ENCODE data around the gene RBPJ.

The RBPJ gene

GRCh38 chr4:26420438-26420837, 99.6 kb downstream of the RBPJ start:
- DNase-seq (ENCODE audit: low read depth in 2 of 2), result no peak

DNA sequence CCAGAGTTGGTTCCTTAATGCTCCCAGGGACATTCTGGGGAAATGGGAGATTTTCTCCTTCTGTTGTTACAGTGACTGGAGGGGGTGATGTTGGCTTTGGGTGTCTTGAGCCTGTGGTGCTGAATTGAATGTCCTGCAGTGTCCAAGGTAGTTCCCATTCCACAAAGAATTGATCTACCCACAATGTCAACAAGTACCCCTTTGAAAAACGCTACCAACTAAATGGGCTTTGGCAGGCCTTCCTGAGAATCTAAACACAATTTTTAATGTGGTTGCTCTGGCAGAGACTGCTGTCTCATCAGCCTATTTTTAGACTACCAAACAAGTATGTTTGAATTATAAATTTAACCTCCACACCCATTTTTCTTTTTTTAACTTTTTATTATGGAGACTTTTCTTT, 100.1 kb downstream of the RBPJ start:
- DNase-seq (ENCODE audit: low read depth in 2 of 2), result no peak

GRCh38 chr4:26424153-26424552, 103.3 kb downstream of the RBPJ start:
- no peak for DNase-seq (ENCODE audit: low read depth in 2 of 2)

DNA sequence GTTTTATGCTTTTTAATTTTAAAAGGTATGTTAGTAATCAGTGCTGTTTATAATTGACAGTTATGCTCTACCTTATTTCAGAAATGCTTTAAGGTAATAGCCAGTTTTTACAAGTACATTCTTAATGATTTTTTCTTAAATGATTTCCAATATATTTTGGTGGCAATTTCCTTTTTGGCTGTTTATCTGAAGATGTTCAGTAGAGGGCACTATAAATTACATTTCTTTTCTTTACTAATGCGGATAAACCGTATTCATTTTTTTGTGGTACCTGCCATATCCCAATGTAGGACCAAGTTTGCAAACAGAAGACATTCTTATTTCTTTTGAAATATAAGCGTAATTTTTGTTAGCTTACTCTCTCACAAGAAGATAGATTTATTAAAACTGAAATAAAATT, 104.0 kb downstream of the RBPJ start:
- DNase-seq (ENCODE audit: low read depth in 2 of 2), result no peak

- DNase-seq (ENCODE audit: low read depth in 2 of 2), result no peak
Measured at GRCh38 chr4:26425953-26426352, 105.1 kb downstream of the RBPJ start.

DNA sequence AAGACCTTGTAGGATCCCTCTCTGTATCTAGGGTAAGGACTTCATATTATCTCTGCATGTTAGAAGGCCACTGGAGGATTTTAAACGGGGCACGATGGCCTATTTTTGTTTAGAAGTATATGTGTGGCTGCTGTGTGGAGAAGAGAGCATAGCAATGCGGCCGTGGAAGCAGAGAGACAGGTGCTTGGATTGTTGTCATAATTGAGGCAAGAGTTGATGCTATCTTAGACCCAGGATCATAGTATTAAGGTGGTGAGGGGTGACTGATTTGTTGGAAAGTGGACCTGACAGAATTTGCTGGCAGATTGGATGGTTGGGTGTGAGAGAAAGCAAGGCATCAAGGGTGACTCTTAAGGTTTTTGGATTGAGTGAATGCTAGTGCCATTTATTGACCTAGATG, 106.1 kb downstream of the RBPJ start:
- no peak for DNase-seq (ENCODE audit: low read depth in 2 of 2)

DNA sequence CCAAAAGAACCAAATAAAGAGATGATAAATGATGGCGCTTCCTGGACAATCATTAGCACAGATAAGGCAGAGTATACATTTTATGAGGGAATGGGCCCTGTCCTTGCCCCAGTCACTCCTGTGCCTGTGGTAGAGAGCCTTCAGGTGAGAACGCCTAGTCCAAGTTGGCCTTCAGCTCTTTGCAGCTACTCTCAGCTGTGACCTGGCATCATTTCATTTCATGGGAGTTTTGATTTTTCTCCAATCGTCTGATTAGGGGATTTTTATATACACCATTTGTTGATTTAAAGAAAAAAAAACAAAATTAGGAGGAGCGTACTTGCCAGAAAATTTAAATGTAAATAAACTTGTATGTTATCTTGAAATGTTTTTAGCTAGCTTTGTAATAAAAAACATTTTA, 109.1 kb downstream of the RBPJ start:
- DNase-seq (ENCODE audit: low read depth in 2 of 2), result no peak

DNA sequence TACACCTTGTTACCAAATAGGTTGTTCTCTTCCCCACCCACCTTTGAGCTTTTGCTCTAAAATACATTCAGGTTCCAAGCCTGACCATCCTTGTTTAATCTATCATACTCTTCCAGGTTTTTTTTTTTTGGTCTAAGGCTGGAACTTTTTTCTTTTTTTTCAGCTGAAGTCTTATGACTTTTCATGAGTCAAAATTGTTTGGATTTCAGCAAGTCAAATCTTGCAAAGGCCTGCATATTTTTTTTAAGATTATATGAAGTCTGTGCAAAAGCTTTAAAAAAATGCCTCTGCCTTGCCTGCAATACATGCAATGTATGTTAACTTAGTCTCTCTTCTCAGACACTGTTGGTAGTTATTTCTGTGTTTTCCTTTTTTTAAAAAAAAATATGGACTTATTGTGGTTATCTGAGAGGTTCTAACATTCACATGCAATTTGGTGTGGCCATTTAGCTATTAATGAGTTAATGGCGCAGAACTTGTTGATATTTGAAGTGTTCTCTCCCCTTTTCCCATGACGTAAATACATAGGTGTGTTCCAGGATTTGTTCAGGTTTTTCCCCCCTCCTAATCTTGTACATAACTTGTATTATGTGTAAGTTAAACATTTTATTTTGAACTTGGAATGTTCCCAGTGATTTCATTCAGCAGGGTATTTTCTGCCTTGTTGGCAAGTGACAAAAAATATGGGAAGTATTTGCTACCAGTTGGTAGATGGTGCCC, 110.8 kb downstream of the RBPJ start:
- DNase-seq (ENCODE audit: low read depth in 2 of 2), result no peak

DNA sequence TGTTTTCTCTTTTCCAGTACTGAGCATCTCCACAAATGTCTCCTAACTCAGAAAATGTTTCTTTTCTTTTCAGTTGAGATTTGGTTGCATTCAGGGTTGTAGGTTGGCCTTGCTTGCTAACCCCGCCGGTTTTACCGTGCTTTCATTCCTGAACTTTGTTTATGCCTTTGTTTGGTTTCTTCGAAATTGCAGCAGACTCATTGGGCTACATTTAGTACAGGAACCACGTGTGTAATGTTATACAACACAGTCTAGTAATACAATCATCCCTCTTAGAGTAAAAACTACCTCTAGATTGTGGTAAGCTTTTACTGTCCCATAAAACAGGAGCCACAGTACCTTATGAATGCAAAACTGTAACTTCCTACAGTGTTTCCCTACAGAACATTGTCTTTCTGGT, 111.6 kb downstream of the RBPJ start:
- no peak for DNase-seq (ENCODE audit: low read depth in 2 of 2)

GRCh38 chr4:26433556-26433955, 112.7 kb downstream of the RBPJ start:
- DNase-seq (ENCODE audit: low read depth in 2 of 2), result no peak

- no peak for DNase-seq (ENCODE audit: low read depth in 2 of 2)
Measured at GRCh38 chr4:26434030-26434639, 113.3 kb downstream of the RBPJ start.

DNA sequence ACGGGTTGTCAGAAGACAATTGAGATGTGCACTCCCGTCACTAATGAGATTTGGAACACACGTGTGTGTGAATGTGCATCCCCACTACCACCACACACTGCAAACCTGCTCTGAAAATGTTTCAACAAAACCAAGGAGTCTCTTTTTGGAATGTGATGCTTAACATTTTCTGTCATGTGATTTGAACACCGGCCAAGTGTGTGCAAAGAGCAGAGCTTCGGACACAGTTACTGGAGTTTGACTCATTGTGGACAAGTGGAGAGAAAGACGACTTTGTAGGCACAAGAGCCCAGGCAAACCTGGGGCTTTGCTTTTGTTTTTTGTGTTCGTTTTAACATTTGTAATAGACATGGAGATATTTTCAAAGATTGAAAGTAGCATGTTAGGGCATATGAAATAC, 120.3 kb downstream of the RBPJ start:
- DNase-seq (ENCODE audit: low read depth in 2 of 2), result no peak

DNA sequence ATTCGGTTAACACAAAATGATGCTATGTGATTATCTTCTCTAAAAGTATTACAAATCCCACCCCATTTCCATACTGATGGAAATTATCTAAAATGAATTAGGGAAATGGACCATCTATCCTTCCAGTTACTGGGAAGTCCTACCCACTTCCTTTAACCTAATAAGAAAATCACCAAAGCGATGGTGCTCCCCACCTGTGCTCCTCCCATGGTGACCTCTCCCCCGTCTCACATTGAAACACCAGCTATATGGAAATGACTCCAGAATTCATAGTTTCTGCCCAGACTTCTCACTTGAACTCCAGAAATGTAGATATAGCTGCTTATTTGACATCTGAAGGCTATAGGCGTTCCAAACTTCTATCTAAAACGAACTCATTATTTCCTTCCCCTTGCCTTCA, 121.0 kb downstream of the RBPJ start:
- no peak for DNase-seq (ENCODE audit: low read depth in 2 of 2)

DNA sequence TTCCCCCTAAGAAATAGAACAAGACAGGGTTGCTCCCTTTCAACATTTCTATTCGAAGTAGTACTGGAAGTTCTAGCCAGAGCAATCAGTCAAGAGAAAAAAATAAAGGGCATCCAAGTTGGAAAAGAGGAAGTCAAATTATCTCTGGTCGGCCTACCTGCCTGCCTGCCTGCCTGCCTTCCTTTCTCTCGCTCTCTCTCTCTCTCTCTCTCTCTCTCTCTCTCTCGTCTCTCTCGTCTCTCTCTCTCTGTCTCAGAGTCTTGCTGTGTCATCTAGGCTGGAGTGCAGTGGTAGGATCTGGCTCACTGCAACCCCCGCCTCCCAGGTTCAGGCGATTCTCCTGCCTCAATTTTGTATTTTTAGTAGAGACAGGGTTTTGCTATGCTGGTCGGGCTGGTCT, 126.6 kb downstream of the RBPJ start:
- DNase-seq (ENCODE audit: low read depth in 2 of 2), result no peak

GRCh38 chr4:26450418-26450817, 129.6 kb downstream of the RBPJ start:
- DNase-seq (ENCODE audit: low read depth in 2 of 2), result no peak

DNA sequence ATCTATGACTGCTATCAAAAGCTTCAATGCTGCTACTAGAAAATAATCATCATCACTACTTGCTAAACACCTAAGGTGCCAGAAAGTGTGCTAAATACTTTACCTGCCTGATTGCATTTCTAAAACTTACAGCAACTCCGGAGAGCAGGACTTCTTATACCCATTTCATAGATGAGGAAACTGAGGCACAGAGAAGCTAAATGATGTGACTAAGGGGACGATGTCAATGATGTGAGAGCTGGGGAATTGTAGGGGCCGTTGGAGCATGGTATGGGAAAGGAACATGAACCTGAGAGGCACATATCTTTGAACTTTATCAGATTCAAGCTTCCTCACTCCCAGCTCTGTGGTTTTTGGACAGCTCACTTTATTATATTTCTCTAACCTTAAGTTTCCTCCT, 130.8 kb downstream of the RBPJ start:
- DNase-seq (ENCODE audit: low read depth in 2 of 2), result no peak

GRCh38 chr4:26452565-26453531, 132.0 kb downstream of the RBPJ start:
- no peak for DNase-seq (ENCODE audit: low read depth in 2 of 2)

DNA sequence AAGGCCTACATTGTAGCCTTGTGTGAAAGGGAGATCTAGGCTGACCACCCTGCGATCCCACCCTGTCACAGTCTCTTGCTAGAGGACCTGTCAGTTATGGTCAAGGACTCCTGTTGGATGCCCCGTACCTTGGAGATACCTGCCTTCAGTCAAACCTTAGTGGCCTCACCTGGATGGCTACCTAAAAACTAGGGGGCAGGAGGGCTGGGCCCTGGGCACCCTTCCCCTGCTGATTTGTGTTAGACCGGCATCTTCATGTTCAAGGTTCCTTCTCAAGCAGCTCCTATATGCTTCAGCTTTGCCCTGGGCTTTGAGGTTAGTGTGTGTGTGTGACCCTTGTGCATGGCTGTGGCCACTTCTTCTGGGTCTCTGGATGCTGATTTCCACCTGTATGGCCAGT, 134.1 kb downstream of the RBPJ start:
- no peak for DNase-seq (ENCODE audit: low read depth in 2 of 2)

- DNase-seq (ENCODE audit: low read depth in 2 of 2), result no peak
Measured at GRCh38 chr4:26455571-26455970, 134.8 kb downstream of the RBPJ start.

DNA sequence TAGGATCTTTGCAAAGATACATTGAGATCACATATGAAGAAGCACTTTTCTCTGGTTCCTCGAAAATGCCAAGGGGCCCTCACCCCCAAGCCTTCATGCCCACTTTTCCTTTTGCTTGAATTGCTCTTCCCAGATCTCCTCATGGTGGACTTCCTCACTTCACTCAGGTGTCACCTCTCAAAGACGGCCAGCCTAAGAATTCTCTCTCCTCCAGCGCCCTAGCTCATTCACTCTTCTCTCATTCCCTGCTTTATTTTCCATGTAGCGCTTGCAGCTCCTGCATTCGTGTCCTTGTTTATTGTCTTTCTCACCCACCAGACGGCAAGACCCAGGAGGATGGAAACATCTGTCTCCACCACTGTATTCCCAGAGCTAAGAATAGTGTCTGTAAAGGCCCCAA, 136.6 kb downstream of the RBPJ start:
- no peak for DNase-seq (ENCODE audit: low read depth in 2 of 2)

DNA sequence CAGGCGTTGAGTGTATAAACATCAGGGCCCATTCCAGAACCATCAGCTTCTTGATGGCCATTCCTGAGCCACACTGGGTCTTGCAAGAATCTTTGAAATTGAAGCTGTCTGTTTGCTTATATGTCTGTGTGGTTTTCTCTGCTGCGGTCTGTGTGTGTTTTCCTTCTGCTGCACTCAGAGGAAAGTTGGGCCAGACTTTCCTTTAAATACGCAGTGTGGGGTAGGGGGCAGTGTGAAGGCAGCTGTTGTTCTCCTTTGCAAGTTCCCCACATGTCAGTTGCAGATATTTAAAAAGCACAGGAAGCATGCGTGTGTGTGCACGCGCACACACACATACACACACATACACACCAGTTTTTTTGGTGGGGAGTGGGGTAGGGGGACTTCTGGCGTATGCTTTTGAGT, 137.3 kb downstream of the RBPJ start:
- no peak for DNase-seq (ENCODE audit: low read depth in 2 of 2)

DNA sequence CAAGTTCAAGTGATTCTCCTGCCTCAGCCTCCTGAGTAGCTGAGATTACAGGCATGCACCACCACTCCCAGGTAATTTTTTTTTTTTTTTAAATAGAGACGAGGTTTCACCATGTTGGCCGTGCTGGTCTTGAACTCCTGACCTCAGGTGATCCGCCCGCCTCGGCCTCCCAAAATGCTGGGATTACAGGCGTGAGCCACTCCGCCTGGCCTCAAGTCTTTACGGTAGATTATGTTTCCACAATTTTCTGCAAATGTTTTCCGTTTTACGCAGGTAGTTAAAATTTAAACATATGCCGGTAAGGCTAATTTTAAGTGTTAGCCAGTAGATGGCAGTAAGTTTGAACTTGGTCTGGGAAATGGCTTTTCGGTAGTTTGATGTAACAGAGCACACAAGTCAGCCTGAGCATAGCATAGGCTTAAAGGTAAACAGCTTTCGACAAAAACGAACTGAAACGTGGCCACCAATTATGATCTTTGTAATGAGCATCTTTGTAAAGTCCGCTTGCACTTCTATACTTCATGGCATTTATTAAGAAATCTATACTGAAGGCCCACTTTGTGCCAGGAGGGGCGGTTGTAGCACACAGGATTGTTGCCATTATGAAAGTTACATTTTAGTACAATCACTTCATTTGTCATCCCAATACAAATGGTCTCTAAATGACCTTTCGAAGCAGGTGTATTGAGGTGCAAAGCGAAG, 138.4 kb downstream of the RBPJ start:
- no peak for DNase-seq (ENCODE audit: low read depth in 2 of 2)

Data from stimulated activated CD8-positive, alpha-beta memory T cell treated with anti-CD3 and anti-CD28 coated beads, Interleukin-7, amount 100 ng/mL, for 1 hour (primary cell).